H1 (cell line): Measurements from ENCODE around the gene OSMR. TPM values are rescaled to one million over a fixed set of nuclear protein-coding genes. Genes with fewer than 3 reads are reported as not detected.

ENCODE experiments used
- CHD1 ChIP-seq: IDR thresholded peaks from 2 replicates; pipeline ENCODE4 v1.6.1; 2012; ENCODE audit warnings: low read depth, low read length, improper control_type of control experiment
- CREB1 ChIP-seq: IDR thresholded peaks from 2 replicates; pipeline ENCODE4 v1.6.1; 2012; ENCODE audit warnings: inconsistent platforms
- GABPA ChIP-seq: IDR thresholded peaks from 2 replicates; pipeline ENCODE4 v1.6.1; 2011; ENCODE audit warnings: mild to moderate bottlenecking, low read length, moderate library complexity, borderline replicate concordance; ENCODE audit not compliant: insufficient read depth
- KDM4A ChIP-seq: IDR thresholded peaks from one replicate; pipeline ENCODE4 v1.7.1; 2012; ENCODE audit warnings: low read depth, mild to moderate bottlenecking, moderate library complexity, low read length, inconsistent platforms; ENCODE audit not compliant: severe bottlenecking
- PHF8 ChIP-seq: fragments of 200-600 bp; sonication (generic); conservative IDR thresholded peaks from 2 replicates; pipeline ENCODE4 v1.7.1; 2012; ENCODE audit warnings: low read depth, mild to moderate bottlenecking, inconsistent platforms, low read length, moderate library complexity
- POU5F1 ChIP-seq: IDR thresholded peaks from 2 replicates; pipeline ENCODE4 v1.6.1; 2011; ENCODE audit warnings: low read depth, mild to moderate bottlenecking, low read length, moderate library complexity
- RNF2 ChIP-seq: fragments of 200-900, 300-1000 bp; sonication (generic); IDR thresholded peaks from 2 replicates; pipeline ENCODE4 v1.7.1; 2016; ENCODE audit warnings: borderline replicate concordance, low read depth, mild to moderate bottlenecking, antibody characterized with exemption, low read length; ENCODE audit not compliant: poor library complexity, severe bottlenecking; ENCODE audit errors: missing control alignments
- SIX5 ChIP-seq: IDR thresholded peaks from 2 replicates; pipeline ENCODE4 v1.6.1; 2011; ENCODE audit warnings: mild to moderate bottlenecking, low read depth, low read length
- SRF ChIP-seq: IDR thresholded peaks from 2 replicates; pipeline ENCODE4 v1.6.1; 2011; ENCODE audit warnings: mild to moderate bottlenecking, low read depth, low read length, moderate library complexity
- YY1 ChIP-seq: IDR thresholded peaks from 2 replicates; pipeline ENCODE4 v1.6.1; 2011; ENCODE audit warnings: low read depth, mild to moderate bottlenecking, low read length
- ZNF274 ChIP-seq: IDR thresholded peaks from 2 replicates; pipeline ENCODE4 v1.7.0; 2012; ENCODE audit warnings: low read length, borderline replicate concordance; ENCODE audit errors: extremely low read depth
- polyA plus RNA-seq, 7 experiments: library from polyadenylated mRNA; depleted of rRNA in 3 of 7; stranded (reverse) in 5 of 7; unstranded in 2 of 7; fragments of >200 nt in 5 of 7; fragments of 200-250 nt in 2 of 7; gene quantifications; 1 replicate in 5 of 7; 2 replicates in 1 of 7; 4 replicates in 1 of 7; pipeline versions ENCODE4 v1.2.1 to v1.2.3, GENCODE V29; 2011 to 2013; ENCODE audit warnings: missing spikeins in 2 of 7, mixed read lengths in 2 of 7
- total RNA-seq: library from RNA; stranded (reverse); fragmentation: NEBNext Ultra II Directional; extraction: Animal tissue kit (Norgen Biotek cat#: 25700); gene quantifications from 2 replicates; pipeline ENCODE4 v1.2.1, GENCODE V29; 2021
- TF ChIP-seq, protein P1 (sequence below): IDR thresholded peaks from 2 replicates; pipeline ENCODE4 v1.6.1; 2011; ENCODE audit warnings: low read length, improper control_type of control experiment

OSMR gene
- total and polyA plus RNA-seq, 2 of the 8 experiments (the other 6 are each of a cell fraction or from before 2014, with no cell fraction given), result 2.3 to 2.6 TPM

DNA sequence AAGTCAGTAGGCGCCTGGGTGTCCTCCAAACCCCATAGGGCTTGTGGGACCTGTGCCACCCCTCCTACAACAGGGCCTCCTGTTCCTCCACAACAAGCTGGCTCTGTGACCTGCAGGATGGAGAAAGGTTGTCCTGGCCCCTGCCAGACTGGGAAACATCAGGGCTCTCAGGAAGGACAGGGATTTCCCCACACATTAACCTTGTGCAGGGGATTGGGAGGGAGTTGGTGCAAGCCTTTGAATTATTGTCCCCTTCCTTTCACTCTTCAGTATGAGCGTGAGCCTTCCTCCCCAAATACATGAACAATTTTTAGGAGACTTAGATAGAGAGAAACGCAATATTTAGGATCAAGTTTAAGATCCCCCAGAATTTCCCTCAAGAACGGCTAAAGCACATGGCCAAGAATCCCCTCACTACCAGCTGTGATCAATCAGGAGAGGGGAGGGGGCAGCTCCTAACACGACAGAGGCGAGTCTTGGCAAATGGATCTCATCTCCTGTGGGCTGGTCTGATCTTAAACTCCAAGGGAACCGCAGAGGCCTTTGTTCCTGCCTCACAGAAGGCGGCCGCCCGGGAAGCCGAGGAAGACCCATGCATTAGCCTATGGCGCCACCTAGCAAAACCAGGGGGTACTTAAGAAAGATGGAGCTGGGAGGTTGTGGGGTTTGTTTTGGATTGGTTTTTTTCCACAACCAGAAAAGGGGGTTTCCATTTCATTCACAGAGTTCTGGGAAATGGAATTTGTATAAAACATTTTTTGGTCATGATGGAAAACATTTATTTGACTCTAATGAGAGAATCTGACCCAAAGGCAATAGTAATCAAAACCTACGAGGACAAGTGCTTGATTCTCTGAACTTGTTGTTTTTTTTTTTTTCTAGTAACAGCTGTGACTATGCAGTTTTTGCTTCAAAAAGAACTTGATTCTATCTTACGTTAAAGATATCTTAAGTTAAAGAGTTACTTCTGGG lies 36.1 kb upstream of the OSMR start (continued):
- TF ChIP-seq KDM4A (no peak), GABPA (no peak), SRF (no peak), POU5F1 (no peak), YY1 (peak; percentile 83), CREB1 (no peak), SIX5 (no peak), ZNF274 (no peak), RNF2 (no peak), CHD1 (no peak), PHF8 (no peak)
- TF ChIP-seq, protein P1, sequence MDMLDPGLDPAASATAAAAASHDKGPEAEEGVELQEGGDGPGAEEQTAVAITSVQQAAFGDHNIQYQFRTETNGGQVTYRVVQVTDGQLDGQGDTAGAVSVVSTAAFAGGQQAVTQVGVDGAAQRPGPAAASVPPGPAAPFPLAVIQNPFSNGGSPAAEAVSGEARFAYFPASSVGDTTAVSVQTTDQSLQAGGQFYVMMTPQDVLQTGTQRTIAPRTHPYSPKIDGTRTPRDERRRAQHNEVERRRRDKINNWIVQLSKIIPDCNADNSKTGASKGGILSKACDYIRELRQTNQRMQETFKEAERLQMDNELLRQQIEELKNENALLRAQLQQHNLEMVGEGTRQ, result no peak
